ENCODE results near the gene PLPP4.

The PLPP4 gene

DNA sequence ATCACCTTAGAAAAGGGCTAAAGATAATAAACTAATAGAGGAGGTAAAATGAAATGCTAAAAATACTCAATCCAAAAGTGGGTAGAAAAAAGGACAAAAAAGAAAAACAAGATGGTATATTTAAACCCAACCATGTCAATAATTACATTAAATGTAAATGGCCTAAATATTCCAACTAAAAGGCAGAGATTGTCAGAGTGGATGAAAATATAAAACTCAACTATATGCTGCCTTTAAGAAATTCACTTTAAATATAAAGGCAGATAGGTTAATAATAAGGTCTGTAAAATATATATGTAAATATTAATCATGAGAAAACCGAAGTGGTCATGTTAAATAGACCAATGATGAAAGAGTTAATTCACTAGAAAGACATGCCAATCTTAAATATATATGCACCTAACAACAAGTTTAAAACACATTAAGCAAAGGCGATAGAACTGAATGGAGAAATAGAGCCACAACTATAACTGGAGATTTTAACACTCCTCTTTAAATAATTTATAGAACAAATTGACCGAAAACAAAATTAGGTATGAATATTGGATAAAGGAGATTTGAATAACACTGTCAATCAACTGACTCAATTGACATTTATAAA is 159.4 kb downstream of the PLPP4 start:
- Histone ChIP-seq H3K27me3 (ENCODE audit: insufficient read depth, poor library complexity, severe bottlenecking) (peaks cover 2% of the 10 kb centered on the region), H3K4me3 (replicated peaks; ENCODE audit: insufficient read depth, low read length) (no peak overlapping the region), H3K27ac (replicated peaks) (no peak overlapping the region)
- no peak for TF ChIP-seq POLR2AphosphoS5 (IDR thresholded peaks at IDR 0.05; ENCODE audit: low read depth)
- TF ChIP-seq, protein P1, sequence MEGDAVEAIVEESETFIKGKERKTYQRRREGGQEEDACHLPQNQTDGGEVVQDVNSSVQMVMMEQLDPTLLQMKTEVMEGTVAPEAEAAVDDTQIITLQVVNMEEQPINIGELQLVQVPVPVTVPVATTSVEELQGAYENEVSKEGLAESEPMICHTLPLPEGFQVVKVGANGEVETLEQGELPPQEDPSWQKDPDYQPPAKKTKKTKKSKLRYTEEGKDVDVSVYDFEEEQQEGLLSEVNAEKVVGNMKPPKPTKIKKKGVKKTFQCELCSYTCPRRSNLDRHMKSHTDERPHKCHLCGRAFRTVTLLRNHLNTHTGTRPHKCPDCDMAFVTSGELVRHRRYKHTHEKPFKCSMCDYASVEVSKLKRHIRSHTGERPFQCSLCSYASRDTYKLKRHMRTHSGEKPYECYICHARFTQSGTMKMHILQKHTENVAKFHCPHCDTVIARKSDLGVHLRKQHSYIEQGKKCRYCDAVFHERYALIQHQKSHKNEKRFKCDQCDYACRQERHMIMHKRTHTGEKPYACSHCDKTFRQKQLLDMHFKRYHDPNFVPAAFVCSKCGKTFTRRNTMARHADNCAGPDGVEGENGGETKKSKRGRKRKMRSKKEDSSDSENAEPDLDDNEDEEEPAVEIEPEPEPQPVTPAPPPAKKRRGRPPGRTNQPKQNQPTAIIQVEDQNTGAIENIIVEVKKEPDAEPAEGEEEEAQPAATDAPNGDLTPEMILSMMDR (IDR thresholded peaks at IDR 0.05; ENCODE audit: insufficient read depth, low read length) = no peak
- no peak for TF ChIP-seq GABPA (IDR thresholded peaks at IDR 0.05; ENCODE audit: low read depth)
- DNase-seq (ENCODE audit: low read depth in 1 of 2, low spot score in 1 of 2) = no peak

DNA sequence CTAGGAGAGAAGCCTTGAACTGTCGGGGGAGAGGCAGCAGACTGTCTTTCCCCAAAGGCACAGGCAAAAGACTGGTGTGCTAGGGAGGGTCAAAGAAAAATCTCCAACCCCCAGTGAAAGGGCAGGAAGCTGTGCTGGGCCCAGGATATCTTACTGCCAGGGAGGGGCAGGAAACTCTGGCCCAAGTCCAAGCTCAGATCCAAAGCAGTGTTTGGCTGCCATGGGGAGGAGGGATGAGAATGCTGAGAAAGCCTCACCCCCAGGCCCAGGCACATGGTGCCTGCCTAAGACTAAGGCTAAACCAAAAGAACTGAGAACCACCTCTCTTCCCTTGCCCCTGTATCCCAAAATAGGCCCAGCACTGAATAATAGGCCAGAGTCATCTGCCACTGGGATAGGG is 171.2 kb downstream of the PLPP4 start:
- TF ChIP-seq, protein P1 (IDR thresholded peaks at IDR 0.05; ENCODE audit: insufficient read depth, low read length) = no peak
- TF ChIP-seq GABPA (IDR thresholded peaks at IDR 0.05; ENCODE audit: low read depth) = no peak
- TF ChIP-seq POLR2AphosphoS5 (IDR thresholded peaks at IDR 0.05; ENCODE audit: low read depth) = no peak
- TF ChIP-seq, protein P2, sequence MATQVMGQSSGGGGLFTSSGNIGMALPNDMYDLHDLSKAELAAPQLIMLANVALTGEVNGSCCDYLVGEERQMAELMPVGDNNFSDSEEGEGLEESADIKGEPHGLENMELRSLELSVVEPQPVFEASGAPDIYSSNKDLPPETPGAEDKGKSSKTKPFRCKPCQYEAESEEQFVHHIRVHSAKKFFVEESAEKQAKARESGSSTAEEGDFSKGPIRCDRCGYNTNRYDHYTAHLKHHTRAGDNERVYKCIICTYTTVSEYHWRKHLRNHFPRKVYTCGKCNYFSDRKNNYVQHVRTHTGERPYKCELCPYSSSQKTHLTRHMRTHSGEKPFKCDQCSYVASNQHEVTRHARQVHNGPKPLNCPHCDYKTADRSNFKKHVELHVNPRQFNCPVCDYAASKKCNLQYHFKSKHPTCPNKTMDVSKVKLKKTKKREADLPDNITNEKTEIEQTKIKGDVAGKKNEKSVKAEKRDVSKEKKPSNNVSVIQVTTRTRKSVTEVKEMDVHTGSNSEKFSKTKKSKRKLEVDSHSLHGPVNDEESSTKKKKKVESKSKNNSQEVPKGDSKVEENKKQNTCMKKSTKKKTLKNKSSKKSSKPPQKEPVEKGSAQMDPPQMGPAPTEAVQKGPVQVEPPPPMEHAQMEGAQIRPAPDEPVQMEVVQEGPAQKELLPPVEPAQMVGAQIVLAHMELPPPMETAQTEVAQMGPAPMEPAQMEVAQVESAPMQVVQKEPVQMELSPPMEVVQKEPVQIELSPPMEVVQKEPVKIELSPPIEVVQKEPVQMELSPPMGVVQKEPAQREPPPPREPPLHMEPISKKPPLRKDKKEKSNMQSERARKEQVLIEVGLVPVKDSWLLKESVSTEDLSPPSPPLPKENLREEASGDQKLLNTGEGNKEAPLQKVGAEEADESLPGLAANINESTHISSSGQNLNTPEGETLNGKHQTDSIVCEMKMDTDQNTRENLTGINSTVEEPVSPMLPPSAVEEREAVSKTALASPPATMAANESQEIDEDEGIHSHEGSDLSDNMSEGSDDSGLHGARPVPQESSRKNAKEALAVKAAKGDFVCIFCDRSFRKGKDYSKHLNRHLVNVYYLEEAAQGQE (IDR thresholded peaks at IDR 0.05; ENCODE audit: insufficient replicate concordance, low read depth) = no peak
- TF ChIP-seq SPI1 (IDR thresholded peaks at IDR 0.05; ENCODE audit: borderline replicate concordance, low read depth) = no peak
- H3K4me3 ChIP-seq (replicated peaks; ENCODE audit: insufficient read depth, low read length) = no peak overlapping the region
- H3K27me3 ChIP-seq (ENCODE audit: insufficient read depth, poor library complexity, severe bottlenecking) = no peaks in the 10 kb centered on the region
- no peak overlapping the region for H3K27ac ChIP-seq (replicated peaks)
- no peak for DNase-seq (ENCODE audit: low read depth in 1 of 2, low spot score in 1 of 2)

GRCh38 chr10:120630266-120630665 is 173.2 kb downstream of the PLPP4 start:
- Histone ChIP-seq H3K27me3 (ENCODE audit: insufficient read depth, poor library complexity, severe bottlenecking) (no peaks in the 10 kb centered on the region), H3K27ac (replicated peaks) (no peak overlapping the region), H3K4me3 (replicated peaks; ENCODE audit: insufficient read depth, low read length) (no peak overlapping the region)
- DNase-seq (ENCODE audit: low read depth in 1 of 2, low spot score in 1 of 2) = no peak
- no peak for TF ChIP-seq POLR2AphosphoS5 (IDR thresholded peaks at IDR 0.05; ENCODE audit: low read depth)

DNA sequence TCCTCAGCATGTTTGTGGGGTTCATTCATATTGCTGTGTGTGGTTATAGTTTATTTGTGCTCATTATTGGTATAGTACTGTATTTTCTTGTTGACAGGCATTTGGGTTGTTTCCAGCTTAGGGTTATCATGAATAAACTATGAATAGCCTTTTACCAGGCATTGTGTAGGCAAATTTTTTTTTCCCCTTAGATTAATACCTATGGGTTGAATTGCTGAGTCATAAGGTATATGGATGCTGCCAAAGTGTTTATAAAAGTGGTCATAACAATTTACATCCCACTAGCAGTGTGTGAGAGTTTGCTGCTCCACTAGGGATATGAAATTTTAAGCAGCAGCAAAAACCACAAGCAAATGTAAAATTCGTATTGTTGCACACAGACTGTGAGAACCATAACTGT is 175.0 kb downstream of the PLPP4 start:
- no peaks in the 10 kb centered on the region for H3K27me3 ChIP-seq (ENCODE audit: insufficient read depth, poor library complexity, severe bottlenecking)
- TF ChIP-seq POLR2AphosphoS5 (IDR thresholded peaks at IDR 0.05; ENCODE audit: low read depth) (no peak), SPI1 (IDR thresholded peaks at IDR 0.05; ENCODE audit: borderline replicate concordance, low read depth) (no peak), GABPA (IDR thresholded peaks at IDR 0.05; ENCODE audit: low read depth) (no peak)
- TF ChIP-seq, protein P2 (IDR thresholded peaks at IDR 0.05; ENCODE audit: insufficient replicate concordance, low read depth) = no peak
- TF ChIP-seq, protein P1 (IDR thresholded peaks at IDR 0.05; ENCODE audit: insufficient read depth, low read length) = no peak
- H3K4me3 ChIP-seq (replicated peaks; ENCODE audit: insufficient read depth, low read length) = no peak overlapping the region
- DNase-seq (ENCODE audit: low read depth in 1 of 2, low spot score in 1 of 2) = no peak
- no peak overlapping the region for H3K27ac ChIP-seq (replicated peaks)

All from HL-60 (cell line).